OCI-LY1 (cell line): Measurements from ENCODE around the gene PLA2G1B.

Source experiments
- H2AFZ ChIP-seq: fragments of 200-600 bp; sonication (generic), shearing (Covaris generic); 2 replicates; pipeline ENCODE4 v1.6.0; 2014; ENCODE audit warnings: antibody characterized with exemption, mild to moderate bottlenecking, low read length
- H3F3A ChIP-seq: fragments of 200-600 bp; sonication (generic), shearing (Covaris generic); 2 replicates; pipeline ENCODE4 v1.6.0; 2014; ENCODE audit warnings: mild to moderate bottlenecking, antibody characterized with exemption, low read length, moderate library complexity; ENCODE audit not compliant: insufficient read depth
- H3K27ac ChIP-seq: fragments of 200-600 bp; sonication (generic); 2 replicates; pipeline ENCODE4 v1.5.1; 2014; ENCODE audit warnings: low read length, mixed run types, mild to moderate bottlenecking, low read depth; ENCODE audit not compliant: poor library complexity, severe bottlenecking
- H3K27me3 ChIP-seq: fragments of 200-600 bp; sonication (generic); 2 replicates; pipeline ENCODE4 v1.6.0; 2014; ENCODE audit warnings: antibody characterized with exemption, mild to moderate bottlenecking, low read length, moderate library complexity; ENCODE audit not compliant: insufficient read depth
- H3K36me3 ChIP-seq: fragments of 200-600 bp; sonication (generic); 2 replicates; pipeline ENCODE4 v1.6.1; 2014; ENCODE audit warnings: mild to moderate bottlenecking, antibody characterized with exemption, low read length, moderate library complexity, mixed read lengths; ENCODE audit not compliant: insufficient read depth
- H3K4me1 ChIP-seq: fragments of 200-600 bp; sonication (generic); 2 replicates; pipeline ENCODE4 v1.5.1; 2014; ENCODE audit warnings: mild to moderate bottlenecking, low read length, moderate library complexity; ENCODE audit not compliant: insufficient read depth, severe bottlenecking
- H3K4me2 ChIP-seq: fragments of 200-600 bp; sonication (generic), shearing (Covaris generic); 2 replicates; pipeline ENCODE4 v1.6.1; 2014; ENCODE audit warnings: low read length
- H3K4me3 ChIP-seq: fragments of 200-600 bp; sonication (generic); 2 replicates; pipeline ENCODE4 v1.5.1; 2014; ENCODE audit warnings: low read length, low read depth, mild to moderate bottlenecking, mixed read lengths; ENCODE audit not compliant: poor library complexity, severe bottlenecking
- H3K79me2 ChIP-seq: fragments of 200-600 bp; shearing (Covaris generic); 2 replicates; pipeline ENCODE4 v1.6.1; 2016; ENCODE audit warnings: mixed run types, low read length, mixed read lengths; ENCODE audit not compliant: insufficient read depth
- H3K9ac ChIP-seq: fragments of 200-600 bp; sonication (generic), shearing (Covaris generic); 2 replicates; pipeline ENCODE4 v1.6.1; 2014; ENCODE audit warnings: mild to moderate bottlenecking, low read length, mixed read lengths
- H3K9me2 ChIP-seq: fragments of 200-600 bp; sonication (generic), shearing (Covaris generic); 2 replicates; pipeline ENCODE4 v1.6.1; 2014; ENCODE audit warnings: low read depth, mild to moderate bottlenecking, low read length, mixed read lengths
- H3K9me3 ChIP-seq: fragments of 200-600 bp; shearing (Covaris generic); 2 replicates; pipeline ENCODE4 v1.6.1; 2014; ENCODE audit warnings: low read length, mixed read lengths
- H4K20me1 ChIP-seq: fragments of 200-600 bp; sonication (generic), shearing (Covaris generic); 2 replicates; pipeline ENCODE4 v1.6.0; 2016; ENCODE audit warnings: mild to moderate bottlenecking, low read length; ENCODE audit not compliant: insufficient read depth
- CTCF ChIP-seq: fragments of 200-600 bp; sonication (generic), shearing (Covaris generic); IDR thresholded peaks from 2 replicates; pipeline ENCODE4 v1.5.1; 2017; ENCODE audit warnings: mild to moderate bottlenecking, antibody characterized with exemption, low read length, moderate library complexity, mixed read lengths
- EZH2 ChIP-seq: fragments of 200-600 bp; sonication (generic), shearing (Covaris generic); IDR thresholded peaks from 2 replicates; pipeline ENCODE4 v1.8.0; 2017; ENCODE audit warnings: borderline replicate concordance, mixed run types, mild to moderate bottlenecking, antibody characterized with exemption, low read length, moderate library complexity, mixed read lengths

The PLA2G1B gene

GRCh38 chr12:120332523-120332922 lies 4.9 kb upstream of the PLA2G1B start:
- Histone ChIP-seq H2AFZ (no peak overlapping the region), H3K9me3 (peaks cover 6% of the 10 kb centered on the region), H3K27ac (no peak overlapping the region), H3K27me3 (no peaks in the 10 kb centered on the region), H3K4me3 (no peak overlapping the region), H3F3A (no peaks in the 10 kb centered on the region), H3K36me3 (no peaks in the 10 kb centered on the region), H4K20me1 (no peaks in the 10 kb centered on the region), H3K4me2 (no peak overlapping the region), H3K4me1 (no peaks in the 10 kb centered on the region), H3K9me2 (no peaks in the 10 kb centered on the region), H3K79me2 (no peaks in the 10 kb centered on the region), H3K9ac (no peak overlapping the region)
- TF ChIP-seq EZH2 (no peak), CTCF (no peak)

- H2AFZ ChIP-seq: no peak overlapping the region
- no peak overlapping the region for H3K9ac ChIP-seq
- H3K27me3 ChIP-seq: no peaks in the 10 kb centered on the region
- H3K4me2 ChIP-seq: no peak overlapping the region
- H3K27ac ChIP-seq: no peak overlapping the region
- no peaks in the 10 kb centered on the region for H3K36me3 ChIP-seq
- no peaks in the 10 kb centered on the region for H4K20me1 ChIP-seq
- H3K79me2 ChIP-seq: no peaks in the 10 kb centered on the region
- TF ChIP-seq EZH2 (no peak), CTCF (no peak)
- peaks cover 2% of the 10 kb centered on the region for H3K9me3 ChIP-seq
- H3K4me3 ChIP-seq: no peak overlapping the region
- H3K9me2 ChIP-seq: no peaks in the 10 kb centered on the region
- no peaks in the 10 kb centered on the region for H3F3A ChIP-seq
- no peaks in the 10 kb centered on the region for H3K4me1 ChIP-seq
Measured at GRCh38 chr12:120332041-120332440, 4.5 kb upstream of the PLA2G1B start.

GRCh38 chr12:120331390-120331789 lies 3.8 kb upstream of the PLA2G1B start:
- Histone ChIP-seq H3K36me3 (no peaks in the 10 kb centered on the region), H3K9me2 (no peaks in the 10 kb centered on the region), H3K9me3 (no peaks in the 10 kb centered on the region), H3F3A (no peaks in the 10 kb centered on the region), H3K79me2 (no peaks in the 10 kb centered on the region), H4K20me1 (no peaks in the 10 kb centered on the region), H3K9ac (no peak overlapping the region), H3K27ac (no peak overlapping the region), H3K4me1 (no peaks in the 10 kb centered on the region), H2AFZ (no peak overlapping the region), H3K4me2 (no peak overlapping the region), H3K27me3 (no peaks in the 10 kb centered on the region), H3K4me3 (no peak overlapping the region)
- TF ChIP-seq EZH2 (no peak), CTCF (no peak)
